HG03354 (cell line): ENCODE measurements around the gene IGLON5.

ENCODE experiments used
- ATAC-seq: cut with Tn5 transposase; IDR thresholded peaks from one replicate; pipeline ENCODE4 v1.9.1; 2021; ENCODE audit warnings: mild to moderate bottlenecking; ENCODE audit not compliant: unreplicated experiment, poor library complexity, severe bottlenecking

The IGLON5 gene

DNA sequence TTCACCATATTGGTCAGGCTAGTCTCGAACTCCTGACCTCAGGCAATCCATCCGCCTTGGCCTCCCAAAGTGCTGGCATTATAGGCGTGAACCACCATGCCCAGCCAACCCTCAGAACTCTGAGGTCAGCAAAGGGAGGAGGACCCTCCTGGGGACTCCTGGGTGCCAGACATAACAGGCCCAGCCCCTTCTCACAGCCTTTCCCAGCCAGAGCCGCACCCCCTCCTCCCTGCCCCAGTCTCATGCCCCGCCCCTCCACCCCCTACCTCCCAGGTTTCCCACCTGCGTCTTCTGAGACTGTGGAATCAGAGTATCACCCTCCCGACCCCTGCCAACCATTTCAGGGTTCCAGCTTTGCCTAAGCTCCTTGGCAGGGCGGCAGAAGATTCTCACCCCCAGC is 5.2 kb downstream of the IGLON5 start:
- no peak for ATAC-seq

DNA sequence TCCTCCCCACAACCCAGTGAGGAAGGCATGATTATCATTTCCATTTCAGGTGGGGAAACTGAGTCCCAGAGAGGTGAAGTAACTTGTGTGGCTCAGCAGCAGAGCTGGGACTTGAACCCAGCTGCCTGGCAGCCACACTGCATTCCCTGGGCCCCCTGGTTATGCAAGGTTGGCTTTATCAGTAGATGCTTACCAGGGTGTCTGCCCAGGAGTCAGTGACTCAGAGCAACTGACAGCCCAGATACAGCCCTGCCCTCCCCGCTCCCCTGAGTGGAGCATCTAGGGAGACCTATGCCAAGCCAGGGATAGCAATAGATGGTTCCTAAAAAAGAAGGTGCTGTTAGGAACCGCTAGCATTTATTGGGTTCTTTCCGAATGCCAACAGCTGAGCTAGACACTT is 5.9 kb downstream of the IGLON5 start:
- ATAC-seq: no peak

DNA sequence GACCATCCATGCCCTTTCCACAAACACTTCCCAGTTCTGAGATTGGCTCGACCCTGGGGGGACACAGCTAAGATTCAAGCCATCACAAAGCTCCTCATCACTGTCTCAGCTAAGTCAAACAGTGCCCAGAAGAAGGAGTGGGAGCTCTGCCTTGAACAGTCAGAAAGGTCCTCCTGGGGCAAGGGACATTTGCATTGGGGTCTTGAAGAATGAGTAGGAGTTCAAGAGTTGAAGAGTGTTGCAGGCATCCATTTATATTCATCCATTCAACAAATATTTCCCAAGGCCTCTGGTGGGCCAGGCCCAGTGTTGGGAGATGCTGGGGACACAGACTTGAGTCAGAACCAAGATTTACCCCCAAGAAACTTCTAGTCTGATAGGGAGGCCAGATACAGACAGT is 6.5 kb downstream of the IGLON5 start:
- ATAC-seq: no peak

DNA sequence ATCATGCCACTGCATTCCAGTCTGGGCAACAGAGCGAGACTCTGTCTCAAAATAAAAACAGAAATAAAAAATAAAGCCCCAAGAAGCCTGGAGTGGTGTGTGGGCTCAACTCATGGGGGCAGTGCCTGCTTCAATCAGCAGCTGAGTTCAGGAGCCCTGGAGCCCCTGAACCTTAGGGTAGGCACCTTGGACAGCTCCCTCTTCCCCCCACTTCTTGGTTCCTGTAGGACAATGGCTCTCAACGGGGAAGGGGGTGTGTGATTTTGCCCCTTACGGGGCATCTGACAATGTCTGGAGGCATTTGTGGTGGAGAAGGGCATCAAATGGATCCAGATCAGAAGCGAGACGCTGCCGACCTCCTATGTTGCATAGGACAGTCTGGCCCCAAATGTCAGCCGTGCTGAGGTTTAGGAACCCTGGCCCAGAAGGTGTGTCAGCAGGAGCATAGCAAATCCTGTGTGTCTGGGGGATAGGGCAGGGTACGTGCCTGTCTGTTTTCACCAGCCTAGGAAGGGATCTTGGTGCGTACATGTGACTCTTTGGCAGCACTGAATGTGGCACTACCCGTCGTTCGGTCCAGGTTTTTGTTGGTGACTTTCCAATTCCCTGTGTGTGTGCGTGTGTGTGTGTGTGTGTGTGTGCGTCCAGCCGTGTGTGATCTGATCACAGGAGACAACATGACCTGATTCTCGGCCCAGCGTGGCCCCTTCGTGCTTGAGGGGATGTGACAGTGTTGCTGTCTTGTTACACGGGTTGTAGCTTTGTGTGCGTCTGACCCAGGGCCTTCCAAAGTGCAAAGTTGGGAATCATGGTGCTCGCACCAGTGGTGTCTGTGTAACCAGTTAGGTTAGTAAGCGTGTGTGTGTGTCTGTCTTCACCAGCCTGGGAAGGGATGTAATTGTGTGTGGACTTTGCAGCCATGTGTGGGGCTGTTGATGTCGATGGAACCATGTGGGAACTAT is 7.5 kb downstream of the IGLON5 start:
- no peak for ATAC-seq

DNA sequence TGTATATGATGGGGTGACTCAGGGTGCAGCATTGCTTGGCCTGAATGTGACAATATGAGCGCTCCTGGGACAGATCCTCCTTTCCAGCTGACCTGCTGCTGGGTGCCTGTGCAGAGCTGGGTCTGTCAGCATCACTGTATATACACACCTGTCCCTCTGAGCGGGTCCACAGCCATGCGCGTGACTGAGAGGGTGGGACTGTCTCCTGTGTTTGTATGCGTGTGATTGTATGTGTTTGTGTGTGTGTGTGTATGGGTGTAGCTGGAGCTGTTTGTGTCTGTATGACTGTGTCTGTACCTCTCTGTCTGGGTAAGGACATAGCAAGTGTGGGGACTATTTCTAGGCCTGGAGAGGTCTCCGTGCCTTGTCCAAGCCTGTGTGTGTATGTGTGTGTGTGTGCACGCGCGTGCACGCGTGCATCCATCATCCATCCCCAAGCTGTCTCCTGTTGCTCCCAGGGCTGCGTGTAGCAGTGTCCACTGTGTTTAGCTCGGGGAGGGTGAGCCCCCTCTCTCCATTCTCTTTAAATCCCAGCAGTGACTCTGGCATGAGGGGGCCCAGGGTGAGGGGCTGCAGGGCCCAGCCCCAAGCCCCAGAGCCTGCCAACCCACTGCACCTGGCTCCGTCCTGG is 8.3 kb downstream of the IGLON5 start:
- ATAC-seq: no peak

GRCh38 chr19:51320280-51320657 is 8.8 kb downstream of the IGLON5 start:
- ATAC-seq: no peak

- no peak for ATAC-seq
These were observed 10.4 kb downstream of the IGLON5 start for GRCh38 chr19:51321799-51322198.

GRCh38 chr19:51323481-51324166 is 12.2 kb downstream of the IGLON5 start:
- ATAC-seq: no peak

GRCh38 chr19:51324167-51324481 is 12.7 kb downstream of the IGLON5 start:
- no peak for ATAC-seq

DNA sequence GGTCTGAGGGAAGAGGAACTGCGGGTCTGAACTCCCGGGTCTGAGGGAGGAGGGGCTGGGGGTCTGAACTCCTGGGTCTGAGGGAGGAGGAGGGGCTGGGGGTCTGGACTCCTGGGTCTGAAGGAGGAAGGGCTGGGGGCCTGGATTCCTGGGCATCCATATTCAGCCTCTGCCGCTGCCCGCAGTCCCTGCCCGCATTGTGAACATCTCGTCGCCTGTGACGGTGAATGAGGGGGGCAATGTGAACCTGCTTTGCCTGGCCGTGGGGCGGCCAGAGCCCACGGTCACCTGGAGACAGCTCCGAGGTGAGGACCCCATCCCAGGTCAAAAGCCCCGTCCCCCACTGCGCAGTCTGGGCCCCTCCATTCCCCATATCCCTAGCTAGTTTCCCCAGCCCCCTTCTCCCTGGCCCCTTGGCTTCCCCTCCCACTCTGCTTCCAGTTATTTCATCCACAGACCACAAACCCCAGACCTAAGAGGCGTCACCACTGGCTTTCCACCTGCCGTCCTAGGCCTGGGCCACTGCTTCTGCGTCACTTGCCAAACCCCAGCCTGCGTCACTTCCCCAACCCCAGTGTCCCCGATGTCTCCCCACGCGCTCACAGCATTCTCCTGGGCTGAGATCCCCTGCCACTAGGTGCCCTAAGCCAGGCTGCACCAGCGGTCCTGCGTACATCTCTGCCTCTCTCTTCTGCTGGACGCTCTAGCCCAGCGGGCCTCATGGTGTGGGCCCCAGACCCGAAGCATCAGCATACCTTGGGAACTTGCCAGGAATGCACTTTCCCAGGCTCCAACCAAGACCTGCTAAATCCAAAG is 13.9 kb downstream of the IGLON5 start:
- no peak for ATAC-seq

GRCh38 chr19:51326216-51327065 is 15.0 kb downstream of the IGLON5 start:
- ATAC-seq: no peak

GRCh38 chr19:51327066-51328001 is 15.9 kb downstream of the IGLON5 start:
- ATAC-seq: no peak

GRCh38 chr19:51329411-51329810 is 18.0 kb downstream of the IGLON5 start:
- ATAC-seq: no peak

DNA sequence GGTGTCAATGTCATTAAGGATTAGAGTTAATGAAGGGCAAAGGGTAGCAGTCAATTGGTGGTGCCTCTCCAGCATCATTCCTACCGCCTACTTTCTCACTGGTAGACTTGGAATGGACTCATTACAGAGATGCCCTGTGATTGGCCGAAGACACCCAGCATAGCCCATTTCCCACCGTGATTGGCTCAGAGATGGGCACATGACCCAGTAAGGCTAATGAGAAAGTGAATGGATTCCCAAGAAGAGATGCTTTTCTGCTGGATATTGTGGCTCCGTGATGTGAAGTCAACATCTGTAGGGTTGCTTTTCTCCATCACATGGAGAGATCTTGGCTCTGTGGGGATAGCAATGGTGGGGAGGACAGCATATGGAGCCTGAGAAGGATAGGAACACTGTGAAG is 18.9 kb downstream of the IGLON5 start:
- ATAC-seq: no peak

DNA sequence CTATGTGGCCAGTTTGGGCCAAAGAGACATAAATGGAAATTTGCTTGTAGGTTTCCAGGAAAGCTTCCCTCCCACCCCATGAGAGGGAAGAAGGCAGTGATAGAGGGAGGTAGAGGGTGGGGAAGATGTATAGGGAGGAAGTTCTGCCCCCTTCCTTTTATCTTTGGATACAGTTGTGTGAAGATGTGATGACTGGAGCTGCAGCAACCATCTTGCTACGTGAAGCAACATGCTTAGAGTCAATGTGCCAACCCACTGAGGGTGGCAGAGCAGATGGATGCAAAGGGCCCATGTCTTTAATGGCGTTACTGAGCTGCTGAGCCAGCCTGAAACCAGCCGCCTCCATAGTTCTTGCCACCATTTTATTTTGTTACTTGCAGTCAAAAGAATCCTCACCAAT is 19.7 kb downstream of the IGLON5 start:
- no peak for ATAC-seq

DNA sequence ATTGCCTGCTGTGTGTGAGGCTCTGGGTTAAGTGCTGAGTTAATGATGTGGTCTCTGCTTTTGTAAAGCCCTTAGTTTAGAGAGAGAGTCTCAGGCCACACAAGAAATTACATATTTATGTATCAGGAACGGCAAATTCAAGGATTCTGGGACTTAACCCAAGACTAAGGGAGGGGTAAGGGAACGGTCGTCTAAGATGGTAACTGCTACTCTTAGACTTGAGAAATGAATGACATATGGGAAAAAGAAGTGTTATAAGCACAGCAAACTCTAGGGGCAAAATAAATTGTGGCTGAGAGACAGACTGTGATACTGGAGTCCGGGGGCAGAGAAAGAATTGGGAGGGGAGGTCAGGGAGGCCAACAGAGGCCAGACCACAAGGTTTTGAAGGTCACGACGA is 20.3 kb downstream of the IGLON5 start:
- no peak for ATAC-seq

DNA sequence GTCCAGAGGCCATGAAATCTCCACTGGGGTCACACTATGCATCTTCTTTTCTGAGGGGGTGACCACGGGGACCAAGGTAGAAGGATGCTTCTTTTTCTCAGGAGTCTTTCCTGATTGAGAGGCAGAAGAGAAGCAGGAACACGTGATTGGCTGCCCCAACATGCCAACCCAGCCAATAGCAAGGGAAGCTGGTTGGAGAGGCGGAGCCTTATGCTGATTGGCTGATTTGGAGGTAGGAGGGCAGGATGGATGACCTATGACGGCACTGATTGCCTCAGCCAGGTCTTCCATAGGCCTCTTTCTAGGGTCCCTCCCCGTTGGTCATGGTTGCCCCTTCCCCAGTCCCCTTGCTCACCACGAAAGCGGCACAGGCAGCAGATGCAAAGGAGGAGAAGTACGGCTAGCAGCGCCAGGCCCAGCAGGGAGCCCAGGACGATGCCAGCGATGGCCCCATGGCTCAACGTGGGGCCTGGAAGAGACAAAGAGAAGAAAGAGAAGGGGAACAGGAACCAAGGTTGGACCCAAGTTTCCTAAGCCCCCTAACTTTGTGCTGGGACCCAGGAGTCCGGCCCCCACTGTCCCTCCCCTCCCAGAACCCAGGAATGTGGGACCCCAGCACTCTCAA is 22.5 kb downstream of the IGLON5 start:
- no peak for ATAC-seq
